ENCODE data around the gene LITAF.
"Not testable (repeated sequence)": the region's sequence is repeated elsewhere in the genome, so short reads cannot be mapped to it uniquely, and the experiment has no call there.

The LITAF gene

GRCh38 chr16:11597235-11598095 is 10.7 kb upstream of the LITAF start:
- DNase-seq, result no peak

GRCh38 chr16:11596572-11597226 is 10.0 kb upstream of the LITAF start:
- no peak for DNase-seq

- DNase-seq, result no peak
Observed at GRCh38 chr16:11593581-11593980, 6.9 kb upstream of the LITAF start.

GRCh38 chr16:11593076-11593475 is 6.4 kb upstream of the LITAF start:
- not testable (repeated sequence) for DNase-seq

GRCh38 chr16:11591630-11592029 is 4.9 kb upstream of the LITAF start:
- DNase-seq, result not testable (repeated sequence)

- no peak for DNase-seq
Observed at GRCh38 chr16:11589198-11589550, 2.5 kb upstream of the LITAF start.

- DNase-seq, result no peak
Observed at GRCh38 chr16:11588321-11589197, 1.8 kb upstream of the LITAF start.

GRCh38 chr16:11587643-11588247 is 1.0 kb upstream of the LITAF start:
- no peak for DNase-seq

- DNase-seq, result no peak
Observed at GRCh38 chr16:11586378-11586855, 302 bp downstream of the LITAF start.

GRCh38 chr16:11585460-11586377 is 1.0 kb downstream of the LITAF start:
- no peak for DNase-seq

- DNase-seq, result peak; percentile 51
Observed at GRCh38 chr16:11583889-11584565, 2.7 kb downstream of the LITAF start.

- no peak for DNase-seq
Observed at GRCh38 chr16:11583166-11583565, 3.6 kb downstream of the LITAF start.

- DNase-seq, result no peak
Observed at GRCh38 chr16:11582157-11582814, 4.4 kb downstream of the LITAF start.

- DNase-seq, result peak; percentile 35
Observed at GRCh38 chr16:11581678-11582077, 5.0 kb downstream of the LITAF start.

GRCh38 chr16:11580451-11581086 is 6.2 kb downstream of the LITAF start:
- no peak for DNase-seq

GRCh38 chr16:11577290-11577660 is 9.4 kb downstream of the LITAF start:
- not testable (repeated sequence) for DNase-seq

GRCh38 chr16:11576427-11577289 is 10.1 kb downstream of the LITAF start:
- DNase-seq, result no peak

GRCh38 chr16:11575223-11575589 is 11.5 kb downstream of the LITAF start:
- no peak for DNase-seq

All from CD4-positive, alpha-beta T cell treated with Interleukin-10 for 1 hour (primary cell).